GM18951 (cell line): ENCODE results near the gene CHST8.

ENCODE experiments used
- POLR2A ChIP-seq: IDR thresholded peaks from 4 replicates; pipeline ENCODE4 v1.6.1; 2011; ENCODE audit warnings: mild to moderate bottlenecking; ENCODE audit not compliant: insufficient read length, insufficient read depth; ENCODE audit errors: extremely low read depth
- in situ Hi-C: fragments of 300-500 bp; cut with MboI; formaldehyde crosslinking; loops from one replicate; pipeline ENCODE4 v1.12.0; 2022; ENCODE audit warnings: low sequenced_read_pairs, mixed read lengths, inconsistent platforms; ENCODE audit not compliant: unreplicated experiment

The CHST8 gene

GRCh38 chr19:33677745-33678426 lies 56.1 kb downstream of the CHST8 start:
- in situ Hi-C loops: no loop called here
- no peak for TF ChIP-seq POLR2A

GRCh38 chr19:33678796-33679585 lies 57.2 kb downstream of the CHST8 start:
- in situ Hi-C loops: no loop called here
- no peak for TF ChIP-seq POLR2A

- in situ Hi-C loops: no loop called here
- no peak for TF ChIP-seq POLR2A
Measured at GRCh38 chr19:33679696-33680095, 57.9 kb downstream of the CHST8 start.

- in situ Hi-C loops: no loop called here
- TF ChIP-seq POLR2A: no peak
Measured at GRCh38 chr19:33681081-33681680, 59.4 kb downstream of the CHST8 start.

GRCh38 chr19:33683881-33684537 lies 62.3 kb downstream of the CHST8 start:
- in situ Hi-C loops: no loop called here
- TF ChIP-seq POLR2A: no peak

GRCh38 chr19:33684538-33685232 lies 62.9 kb downstream of the CHST8 start:
- TF ChIP-seq POLR2A: no peak
- in situ Hi-C loops: no loop called here

- in situ Hi-C loops: no loop called here
- TF ChIP-seq POLR2A: no peak
Measured at GRCh38 chr19:33685541-33685940, 63.8 kb downstream of the CHST8 start.

- no peak for TF ChIP-seq POLR2A
- in situ Hi-C loops: no loop called here
Measured at GRCh38 chr19:33686262-33686661, 64.5 kb downstream of the CHST8 start.

- no peak for TF ChIP-seq POLR2A
- in situ Hi-C loops: no loop called here
Measured at GRCh38 chr19:33686687-33687480, 65.1 kb downstream of the CHST8 start.

GRCh38 chr19:33687481-33688170 lies 65.9 kb downstream of the CHST8 start:
- TF ChIP-seq POLR2A: no peak
- in situ Hi-C loops: no loop called here

GRCh38 chr19:33688171-33688992 lies 66.6 kb downstream of the CHST8 start:
- in situ Hi-C loops: no loop called here

More at GRCh38 chr19:33688171-33688992, 66.6 kb downstream of the CHST8 start:
- TF ChIP-seq POLR2A: no peak
